ENCODE measurements around the gene COL5A1.

GRCh38 chr9:134669399-134669955 is 27.9 kb downstream of the COL5A1 start:
- no peak for TF ChIP-seq CTCF (IDR thresholded peaks at IDR 0.05; ENCODE audit: insufficient read depth, low read length)
- TF ChIP-seq SPI1 (IDR thresholded peaks at IDR 0.05; ENCODE audit: borderline replicate concordance, low read depth), result no peak
- TF ChIP-seq REST (IDR thresholded peaks at IDR 0.05; ENCODE audit: insufficient replicate concordance, low read depth), result no peak

All from HL-60 (cell line).